ENCODE data around the gene NHLH2.

DNA sequence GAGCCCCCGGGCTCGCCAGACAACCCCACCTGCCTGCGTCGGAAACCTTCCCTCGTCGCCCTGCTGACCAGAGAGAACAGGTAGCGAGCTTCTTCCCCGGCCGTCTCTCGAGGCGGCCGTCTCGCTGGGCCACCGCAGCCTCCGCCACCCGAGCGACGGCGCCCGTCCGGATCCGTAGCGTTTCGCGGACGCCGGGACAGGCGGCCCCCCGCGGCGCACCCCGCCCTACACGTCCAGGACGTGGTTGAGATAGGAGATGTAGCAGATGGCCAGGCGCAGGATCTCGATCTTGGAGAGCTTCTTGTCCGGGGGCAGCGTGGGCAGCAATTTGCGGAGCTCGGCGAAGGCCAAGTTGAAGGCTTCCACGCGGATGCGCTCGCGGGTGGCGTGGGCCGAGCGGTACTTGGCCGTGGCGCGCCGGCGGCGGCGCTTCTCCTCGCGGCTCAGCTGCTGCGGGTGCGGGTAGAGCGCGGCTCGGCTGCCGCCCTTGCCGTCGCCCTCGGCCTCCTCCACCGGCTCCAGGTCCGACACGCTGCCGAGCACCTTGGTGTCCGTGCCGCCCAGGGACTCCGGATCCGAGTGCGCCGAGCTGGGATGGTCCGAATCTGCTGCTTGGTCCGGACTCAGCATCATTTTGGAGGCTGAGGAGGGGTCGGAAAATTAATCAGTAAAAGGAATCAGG is 3.0 kb downstream of the NHLH2 start:
- no peak for TF ChIP-seq CTCF (IDR thresholded peaks at IDR 0.05 in 2 of 3, conservative IDR thresholded peaks at IDR 0.05 in 1 of 3; ENCODE audit: control insufficient read depth in 2 of 3, extremely low read depth in 1 of 3, insufficient read depth in 1 of 3, low read depth in 3 of 3, low read length in 3 of 3)
- TF ChIP-seq YY1 (IDR thresholded peaks at IDR 0.05; ENCODE audit: low read depth, low read length) = no peak
- TF ChIP-seq EGR1 (IDR thresholded peaks at IDR 0.05; ENCODE audit: borderline replicate concordance in 1 of 2, low read depth in 2 of 2, low read length in 2 of 2) = no peak
- TF ChIP-seq BHLHE40 (IDR thresholded peaks at IDR 0.05; ENCODE audit: borderline replicate concordance in 1 of 2, low read depth in 2 of 2, low read length in 1 of 2) = no peak
- no peak for TF ChIP-seq STAT3 (IDR thresholded peaks at IDR 0.05; ENCODE audit: low read depth, low read length)
- no peak for TF ChIP-seq RAD21 (IDR thresholded peaks at IDR 0.05; ENCODE audit: insufficient read depth, low read depth, low read length)
- no peak for TF ChIP-seq FOS (IDR thresholded peaks at IDR 0.05; ENCODE audit: borderline replicate concordance, extremely low read depth, insufficient read length)
- no peak for TF ChIP-seq SP1 (IDR thresholded peaks at IDR 0.05; ENCODE audit: low read depth, low read length)
- TF ChIP-seq POLR2A (IDR thresholded peaks at IDR 0.05; ENCODE audit: low read depth, low read length) = no peak
- no peak for TF ChIP-seq NFYA (IDR thresholded peaks at IDR 0.05; ENCODE audit: borderline replicate concordance, low read depth, low read length)
- no peak for TF ChIP-seq EZH2 (IDR thresholded peaks at IDR 0.05; ENCODE audit: borderline replicate concordance, control insufficient read depth, low read depth, low read length)

All from GM12878 (cell line).